Measurements from ENCODE around the gene SSTR3.

The SSTR3 gene

GRCh38 chr22:37179622-37180420, 32.5 kb downstream of the SSTR3 start:
- Histone ChIP-seq H3F3A (ENCODE audit: insufficient read depth) (no peaks in the 10 kb centered on the region), H2AFZ (ENCODE audit: low read depth, low read length, severe bottlenecking) (no peak overlapping the region), H3K79me2 (ENCODE audit: insufficient read depth, low read length) (no peaks in the 10 kb centered on the region), H3K9me3 (ENCODE audit: insufficient read depth, low read length) (no peaks in the 10 kb centered on the region), H3K27ac (ENCODE audit: low read depth, low read length) (no peak overlapping the region), H3K27me3 (ENCODE audit: low read length) (no peaks in the 10 kb centered on the region), H3K4me2 (ENCODE audit: low read depth, low read length, poor library complexity, severe bottlenecking) (no peak overlapping the region), H3K36me3 (ENCODE audit: low read length) (no peaks in the 10 kb centered on the region), H3K9ac (ENCODE audit: low read length) (no peak overlapping the region), H3K9me2 (replicated peaks; ENCODE audit: insufficient read depth, low read length) (no peaks in the 10 kb centered on the region), H4K20me1 (ENCODE audit: low read depth, low read length) (no peaks in the 10 kb centered on the region), H3K4me3 (ENCODE audit: insufficient read depth, low read length, poor library complexity, severe bottlenecking) (no peak overlapping the region)
- no peak for TF ChIP-seq CTCF (IDR thresholded peaks at IDR 0.05; ENCODE audit: insufficient read depth, low read length, poor library complexity, severe bottlenecking)
- no peak for TF ChIP-seq EZH2phosphoT487 (conservative IDR thresholded peaks at IDR 0.05; ENCODE audit: low read length)

- Histone ChIP-seq H3K4me2 (ENCODE audit: low read depth, low read length, poor library complexity, severe bottlenecking) (no peak overlapping the region), H3K27ac (ENCODE audit: low read depth, low read length) (no peak overlapping the region), H2AFZ (ENCODE audit: low read depth, low read length, severe bottlenecking) (no peak overlapping the region)
Observed at GRCh38 chr22:37179126-37179470, 33.2 kb downstream of the SSTR3 start.

GRCh38 chr22:37178350-37179125, 33.7 kb downstream of the SSTR3 start:
- Histone ChIP-seq H2AFZ (ENCODE audit: low read depth, low read length, severe bottlenecking) (no peak overlapping the region), H3F3A (ENCODE audit: insufficient read depth) (no peaks in the 10 kb centered on the region), H3K79me2 (ENCODE audit: insufficient read depth, low read length) (no peaks in the 10 kb centered on the region), H3K36me3 (ENCODE audit: low read length) (no peaks in the 10 kb centered on the region), H3K9me3 (ENCODE audit: insufficient read depth, low read length) (no peaks in the 10 kb centered on the region), H3K27me3 (ENCODE audit: low read length) (no peaks in the 10 kb centered on the region), H3K4me2 (ENCODE audit: low read depth, low read length, poor library complexity, severe bottlenecking) (no peak overlapping the region), H3K9ac (ENCODE audit: low read length) (no peak overlapping the region), H3K9me2 (replicated peaks; ENCODE audit: insufficient read depth, low read length) (no peaks in the 10 kb centered on the region), H4K20me1 (ENCODE audit: low read depth, low read length) (no peaks in the 10 kb centered on the region), H3K27ac (ENCODE audit: low read depth, low read length) (no peak overlapping the region), H3K4me3 (ENCODE audit: insufficient read depth, low read length, poor library complexity, severe bottlenecking) (no peak overlapping the region)
- TF ChIP-seq CTCF (IDR thresholded peaks at IDR 0.05; ENCODE audit: insufficient read depth, low read length, poor library complexity, severe bottlenecking) (no peak), EZH2phosphoT487 (conservative IDR thresholded peaks at IDR 0.05; ENCODE audit: low read length) (no peak)

More at GRCh38 chr22:37179126-37179470, 33.2 kb downstream of the SSTR3 start:
- no peaks in the 10 kb centered on the region for H3K9me3 ChIP-seq (ENCODE audit: insufficient read depth, low read length)
- no peak overlapping the region for H3K4me3 ChIP-seq (ENCODE audit: insufficient read depth, low read length, poor library complexity, severe bottlenecking)
- H3K36me3 ChIP-seq (ENCODE audit: low read length) = no peaks in the 10 kb centered on the region
- H3K9ac ChIP-seq (ENCODE audit: low read length) = no peak overlapping the region
- no peaks in the 10 kb centered on the region for H3K27me3 ChIP-seq (ENCODE audit: low read length)
- H4K20me1 ChIP-seq (ENCODE audit: low read depth, low read length) = no peaks in the 10 kb centered on the region
- no peaks in the 10 kb centered on the region for H3F3A ChIP-seq (ENCODE audit: insufficient read depth)
- no peaks in the 10 kb centered on the region for H3K9me2 ChIP-seq (replicated peaks; ENCODE audit: insufficient read depth, low read length)
- TF ChIP-seq EZH2phosphoT487 (conservative IDR thresholded peaks at IDR 0.05; ENCODE audit: low read length) = no peak
- TF ChIP-seq CTCF (IDR thresholded peaks at IDR 0.05; ENCODE audit: insufficient read depth, low read length, poor library complexity, severe bottlenecking) = no peak
- no peaks in the 10 kb centered on the region for H3K79me2 ChIP-seq (ENCODE audit: insufficient read depth, low read length)
